GM23248 (cell line): ENCODE data around the gene ATOSA.

Source experiments
- EZH2 ChIP-seq: fragments of 200-600 bp; sonication (generic); IDR thresholded peaks from 2 replicates; pipeline ENCODE4 v1.6.1; 2018; ENCODE audit warnings: antibody characterized with exemption, mild to moderate bottlenecking; ENCODE audit not compliant: insufficient read depth, poor library complexity, severe bottlenecking
- EZH2phosphoT487 ChIP-seq: fragments of 200-600 bp; sonication (generic); IDR thresholded peaks from 2 replicates; pipeline ENCODE4 v1.6.1; 2018; ENCODE audit warnings: antibody characterized with exemption, moderate library complexity, mild to moderate bottlenecking, low read depth; ENCODE audit not compliant: insufficient read depth

DNA sequence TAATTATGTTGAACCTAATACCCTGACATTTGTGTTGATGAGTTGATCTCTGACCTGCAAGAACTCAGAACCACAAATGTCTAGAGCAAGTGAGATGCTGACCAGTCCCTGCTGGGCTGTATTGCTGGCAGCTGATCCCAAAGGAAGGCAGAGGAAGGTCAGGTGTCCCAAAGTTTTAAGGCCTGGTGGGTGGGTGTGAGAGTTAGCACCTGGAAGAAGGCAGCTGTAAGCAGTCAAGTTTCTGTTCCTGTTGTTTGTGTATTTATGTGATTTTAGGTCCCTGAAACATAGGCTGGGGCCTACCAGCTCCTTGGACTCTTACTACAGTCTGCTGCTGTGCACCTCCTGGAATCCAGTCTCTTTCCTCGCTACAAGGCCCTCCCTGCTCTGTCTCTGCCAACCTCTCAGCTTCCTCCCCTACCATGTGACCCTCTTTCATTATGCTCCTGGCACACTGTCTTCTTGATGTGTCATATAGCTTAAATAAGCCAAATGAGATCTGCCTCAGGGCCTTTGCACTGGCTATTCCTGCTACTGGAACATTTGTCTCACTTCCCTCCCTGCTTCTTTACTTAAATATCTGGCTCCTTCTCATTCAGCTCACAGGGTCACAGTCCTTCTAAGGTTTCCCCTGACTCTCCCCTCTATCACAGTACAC is 31.0 kb upstream of the ATOSA start:
- no peak for TF ChIP-seq EZH2
- TF ChIP-seq EZH2phosphoT487 = no peak
